Measurements from ENCODE around the gene DTHD1.

The DTHD1 gene

DNA sequence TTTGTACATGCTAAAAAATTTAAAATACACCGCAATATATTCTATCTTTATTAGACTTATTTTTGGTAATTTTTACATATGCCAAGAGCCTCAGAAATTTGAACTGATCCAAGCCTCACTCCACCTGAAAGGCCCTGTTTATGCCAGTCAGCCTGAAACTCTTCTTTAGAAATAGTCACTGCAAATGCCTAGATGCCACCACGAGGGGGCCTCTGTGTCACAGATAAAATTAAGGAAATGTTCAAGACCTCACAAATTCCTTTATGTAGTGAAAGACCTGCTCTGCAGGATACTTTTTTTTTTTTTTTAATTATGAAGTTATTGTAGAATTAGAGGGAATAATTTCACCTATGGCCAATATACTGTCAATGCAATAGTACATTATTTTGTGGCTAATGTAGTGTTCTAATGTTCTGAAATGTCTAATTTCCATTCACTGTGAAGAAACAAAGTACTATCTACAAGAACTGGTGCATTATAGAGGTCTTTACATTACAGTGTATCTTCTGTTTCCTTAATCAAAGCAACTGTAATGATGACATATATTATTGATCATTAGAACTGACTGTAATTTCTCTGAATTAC lies 69.8 kb downstream of the DTHD1 start:
- peak; percentile 35 to 63 for DNase-seq

DNA sequence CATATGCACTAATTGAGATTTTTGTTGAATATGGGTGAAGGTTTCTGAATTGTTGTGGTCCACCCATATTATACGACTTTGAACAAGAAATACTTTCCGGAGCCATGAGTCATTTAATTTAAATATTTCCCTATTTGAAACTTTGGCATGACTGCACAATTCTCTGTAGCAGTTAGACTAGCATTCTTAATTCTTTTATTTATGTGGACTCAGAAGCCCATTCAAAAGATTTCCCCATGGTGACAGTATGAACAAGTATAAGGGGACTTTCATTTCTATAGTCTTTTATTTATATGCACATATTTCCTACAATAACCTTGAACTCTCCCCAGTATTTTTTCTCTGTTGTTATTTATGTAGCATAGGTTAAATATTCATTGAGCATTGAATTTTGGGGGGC lies 72.6 kb downstream of the DTHD1 start:
- DNase-seq = no peak

DNA sequence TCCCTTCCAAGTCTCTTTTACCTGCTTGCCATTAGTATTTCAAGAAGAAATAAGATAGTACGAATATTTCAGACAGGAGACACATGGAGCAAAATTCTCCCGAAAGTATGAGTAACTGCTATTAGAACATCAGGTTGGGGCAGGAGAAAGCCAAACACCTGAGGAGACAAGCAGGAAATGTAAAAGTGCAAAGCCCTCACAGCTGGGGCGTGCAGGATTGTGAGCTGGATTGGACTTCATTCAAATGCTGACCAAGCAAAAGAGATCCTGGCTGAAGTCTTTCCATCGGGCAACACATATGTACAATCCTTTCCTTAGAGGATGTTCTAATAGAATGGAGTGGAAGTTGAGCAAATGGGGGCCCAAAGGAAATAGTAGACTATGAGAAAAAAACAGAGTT lies 76.8 kb downstream of the DTHD1 start:
- DNase-seq = no peak

DNA sequence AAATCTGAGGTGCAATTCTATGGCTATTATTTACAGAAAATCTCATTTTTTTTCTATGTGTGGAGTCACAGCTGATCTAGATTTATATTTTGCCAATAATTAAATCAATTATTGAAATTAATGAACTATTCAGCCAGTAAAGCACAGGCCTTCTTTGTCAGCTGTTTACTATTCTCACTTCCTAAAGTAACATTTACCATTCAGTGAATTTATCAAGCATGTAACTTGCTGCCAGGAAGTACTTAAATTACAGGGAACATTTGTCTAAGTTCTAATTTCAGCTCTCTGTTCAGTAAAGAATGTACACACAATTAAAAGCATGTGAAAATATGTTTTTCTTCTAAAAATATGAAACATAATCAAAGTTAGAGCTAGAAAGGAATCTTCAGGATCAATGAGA lies 79.3 kb downstream of the DTHD1 start:
- no peak for DNase-seq

DNA sequence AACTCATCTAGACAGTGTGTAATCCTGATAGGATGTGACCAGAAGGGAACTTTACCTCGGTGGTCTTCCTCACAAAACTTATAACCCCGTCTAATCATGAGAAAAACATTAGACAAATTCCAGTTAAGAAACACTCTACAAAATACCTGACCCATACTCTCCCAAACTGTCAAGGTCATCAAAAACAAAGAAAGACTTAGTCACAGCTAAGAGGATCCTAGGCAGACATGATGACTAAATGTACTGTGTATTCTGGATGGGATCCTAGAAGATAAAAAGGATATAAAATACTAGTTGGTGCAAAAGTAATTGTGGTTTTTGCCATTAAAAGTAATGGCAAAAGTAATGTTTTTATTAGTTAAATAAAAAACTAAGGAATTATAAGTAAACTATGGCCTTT lies 81.6 kb downstream of the DTHD1 start:
- no peak for DNase-seq

DNA sequence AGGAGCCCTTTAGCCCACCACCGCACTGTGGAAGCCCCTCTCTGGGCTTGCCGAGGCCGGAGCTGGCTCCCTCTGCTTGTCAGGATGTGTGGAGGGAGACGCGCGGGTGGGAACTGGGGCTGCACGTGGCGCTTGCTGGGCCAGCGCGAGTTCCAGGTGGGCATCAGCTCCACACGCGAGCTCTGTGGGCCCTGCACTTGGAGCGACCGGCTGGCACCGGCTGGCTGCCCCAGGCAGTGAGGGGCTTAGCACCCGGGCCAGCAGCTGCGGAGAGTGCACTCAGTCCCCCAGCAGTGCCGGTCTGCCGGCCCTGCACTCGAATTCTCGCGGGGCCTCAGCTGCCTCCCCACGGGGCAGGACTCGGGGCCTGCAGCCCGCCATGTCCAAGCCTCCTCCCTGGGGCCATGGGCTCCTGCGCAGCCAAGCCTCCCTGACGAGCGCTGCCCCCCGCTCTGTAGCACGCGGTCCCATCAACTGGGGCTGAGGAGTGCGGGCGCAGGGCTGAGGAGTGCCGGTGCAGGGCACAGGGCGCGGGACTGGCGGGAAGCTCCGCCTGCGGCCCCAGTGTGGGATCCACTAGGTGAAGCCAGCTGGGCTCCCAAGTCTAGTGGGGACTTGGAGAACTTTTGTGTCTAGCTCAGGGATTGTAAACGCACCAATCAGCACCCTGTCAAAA lies 93.6 kb downstream of the DTHD1 start:
- DNase-seq = no peak

DNA sequence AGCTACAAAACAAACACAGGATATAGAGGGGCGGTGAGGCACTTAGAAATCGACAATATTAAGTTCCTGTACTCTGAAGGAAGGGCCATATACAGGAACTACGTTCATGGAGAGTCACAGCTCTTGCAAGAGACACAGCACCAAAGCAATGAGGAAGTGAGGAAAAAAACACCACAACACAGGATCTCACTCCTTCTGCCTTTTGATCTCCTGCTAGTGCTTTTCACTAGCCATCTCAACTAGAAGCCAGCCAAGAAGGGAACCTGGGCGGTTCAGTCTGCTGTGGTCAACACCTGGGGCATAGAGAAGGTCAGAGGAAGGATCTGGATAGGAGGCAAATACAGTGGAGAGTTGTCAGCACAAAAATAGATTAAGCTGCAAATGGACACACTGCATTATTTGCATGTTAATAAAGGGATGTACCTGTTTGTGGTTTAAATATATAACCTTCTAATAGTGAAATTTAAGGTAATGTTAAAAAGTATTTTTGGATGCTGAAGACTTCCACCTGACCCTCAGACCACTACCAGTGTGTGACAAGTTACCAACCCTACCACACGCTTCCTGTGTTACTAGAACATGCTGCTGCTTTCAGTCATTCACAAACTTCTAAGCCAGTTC lies 104.6 kb downstream of the DTHD1 start:
- DNase-seq = no peak

DNA sequence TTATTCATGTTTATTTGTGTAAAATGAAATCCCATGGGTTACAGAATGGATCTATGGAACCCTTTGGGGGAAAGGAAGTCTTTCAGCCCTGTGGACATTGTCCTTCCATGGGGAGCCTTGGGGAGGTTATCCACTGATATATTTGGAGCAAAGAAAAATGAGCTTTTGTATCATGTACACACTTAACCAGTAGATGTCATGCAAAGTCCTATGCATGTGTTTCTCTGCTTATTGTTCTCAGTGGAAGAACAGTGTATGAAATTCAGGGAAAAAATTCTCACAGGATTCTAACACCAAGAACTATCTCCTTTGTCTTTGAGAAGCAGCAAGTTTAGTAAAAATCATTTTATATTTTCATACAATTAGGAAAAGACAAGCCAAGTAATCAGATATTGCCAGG lies 105.3 kb downstream of the DTHD1 start:
- DNase-seq = peak in 1 of 2 experiments; percentile 4

DNA sequence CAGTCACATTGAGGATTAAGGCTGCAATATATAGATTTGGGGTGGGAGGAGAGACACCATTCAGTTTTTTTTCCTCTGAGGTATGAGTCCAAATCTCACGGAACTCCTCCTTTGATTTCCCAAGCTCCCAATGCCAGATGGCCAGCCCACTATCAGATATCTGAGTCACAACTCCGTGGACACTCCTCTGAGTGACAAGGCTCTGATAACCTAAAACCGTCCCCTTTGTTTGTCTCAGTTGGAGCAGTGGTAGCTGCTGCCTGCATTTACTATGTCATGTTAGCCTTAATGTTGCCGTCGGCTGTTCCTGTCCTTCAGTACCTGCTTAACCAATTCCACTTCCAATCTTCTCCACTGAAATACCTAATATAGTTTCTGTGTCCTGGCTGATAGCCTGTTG lies 107.3 kb downstream of the DTHD1 start:
- no peak for DNase-seq

DNA sequence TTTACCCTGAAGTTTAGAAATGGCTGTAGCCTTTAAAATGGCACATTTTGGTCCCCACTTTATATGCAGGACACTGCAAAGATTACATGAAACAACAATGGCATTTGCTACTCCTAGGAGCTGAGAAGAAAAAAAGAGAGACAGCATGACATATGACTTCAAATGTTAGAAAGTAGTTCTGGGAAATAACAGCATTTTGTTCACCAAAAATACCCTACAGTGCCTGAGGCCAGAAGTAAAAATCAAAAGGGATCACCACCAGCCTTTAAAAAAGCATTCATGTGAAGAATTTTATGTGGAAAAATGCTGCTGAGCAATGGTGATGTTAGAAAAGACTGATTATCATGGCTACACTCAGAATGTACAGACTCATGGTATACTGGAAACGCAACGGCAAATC lies 110.0 kb downstream of the DTHD1 start:
- no peak for DNase-seq

DNA sequence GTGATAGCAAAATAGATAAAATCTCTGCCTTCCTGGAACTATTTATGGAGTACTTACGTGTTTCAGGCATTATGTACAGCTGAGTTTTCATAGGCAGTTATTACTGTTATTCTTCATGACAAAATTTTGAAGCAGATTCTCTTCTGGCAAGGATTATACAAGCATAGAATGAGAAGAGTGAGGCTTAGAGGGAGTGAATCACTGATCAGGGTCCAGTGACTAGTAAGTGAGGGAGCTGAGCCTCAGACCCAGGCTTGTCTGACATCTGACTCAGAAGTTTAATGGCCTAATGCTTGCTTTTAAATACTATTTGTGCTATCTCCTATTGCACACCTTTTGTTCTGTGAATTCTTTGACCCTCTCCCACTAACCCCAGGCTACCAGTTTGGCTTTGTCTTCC lies 110.6 kb downstream of the DTHD1 start:
- no peak for DNase-seq

DNA sequence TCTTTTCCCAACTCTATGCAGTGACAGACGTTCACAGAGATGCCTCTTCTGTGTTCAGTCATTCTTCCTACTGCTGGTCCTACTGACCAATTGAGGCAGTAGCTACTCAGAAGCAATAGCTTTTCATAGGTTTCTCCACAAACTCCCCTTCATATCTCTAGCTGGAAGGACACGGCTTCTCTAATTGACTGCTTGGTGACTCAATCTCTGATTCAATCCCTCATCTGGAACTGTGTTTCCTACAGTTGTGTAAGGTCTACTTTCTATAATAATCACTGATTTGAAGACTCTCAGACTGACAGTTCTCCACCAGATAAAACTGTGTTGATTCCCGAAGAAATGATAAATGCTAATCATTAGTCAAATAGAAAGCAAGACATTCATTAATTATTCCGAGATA lies 111.5 kb downstream of the DTHD1 start:
- no peak for DNase-seq

Data from NCI-H526 (cell line).